Neuron (in vitro differentiated cells): Measurements from ENCODE around the gene STRN.
"Not testable (repeated sequence)": the region's sequence is repeated elsewhere in the genome, so short reads cannot be mapped to it uniquely, and the experiment has no call there.

Source experiments
- H2AFZ ChIP-seq: one replicate; pipeline ENCODE4 v1.6.1; 2013; ENCODE audit warnings: low read depth, mild to moderate bottlenecking, inconsistent platforms, low read length, moderate library complexity
- H3K27me3 ChIP-seq: one replicate; pipeline ENCODE4 v1.6.1; 2013; ENCODE audit warnings: low read length; ENCODE audit not compliant: insufficient read depth
- H3K36me3 ChIP-seq: one replicate; pipeline ENCODE4 v1.6.1; 2013; ENCODE audit warnings: low read length; ENCODE audit not compliant: insufficient read depth
- H3K4me1 ChIP-seq: one replicate; pipeline ENCODE4 v1.6.1; 2013; ENCODE audit warnings: low read length; ENCODE audit not compliant: insufficient read depth
- H3K4me3 ChIP-seq: 2 replicates; pipeline ENCODE4 v1.5.1; 2013; ENCODE audit warnings: mild to moderate bottlenecking, low read length, moderate library complexity
- H3K9me3 ChIP-seq: one replicate; pipeline ENCODE4 v1.6.1; 2013; ENCODE audit warnings: low read length

The STRN gene

GRCh38 chr2:36834731-36835524, 131.4 kb downstream of the STRN start:
- Histone ChIP-seq H3K27me3 (no peaks in the 10 kb centered on the region), H2AFZ (no peak overlapping the region), H3K9me3 (no peaks in the 10 kb centered on the region)

GRCh38 chr2:36834203-36834602, 132.1 kb downstream of the STRN start:
- Histone ChIP-seq H2AFZ (no peak overlapping the region), H3K4me1 (peaks cover 3% of the 10 kb centered on the region)

More at GRCh38 chr2:36834731-36835524, 131.4 kb downstream of the STRN start:
- Histone ChIP-seq H3K4me1 (peaks cover 3% of the 10 kb centered on the region), H3K36me3 (no peaks in the 10 kb centered on the region), H3K4me3 (no peak overlapping the region)

GRCh38 chr2:36831185-36831584, 135.2 kb downstream of the STRN start:
- Histone ChIP-seq H3K9me3 (no peaks in the 10 kb centered on the region), H3K4me1 (peaks cover 3% of the 10 kb centered on the region), H2AFZ (no peak overlapping the region), H3K27me3 (no peaks in the 10 kb centered on the region), H3K36me3 (no peaks in the 10 kb centered on the region), H3K4me3 (no peak overlapping the region)

More at GRCh38 chr2:36834203-36834602, 132.1 kb downstream of the STRN start:
- no peaks in the 10 kb centered on the region for H3K36me3 ChIP-seq
- no peaks in the 10 kb centered on the region for H3K9me3 ChIP-seq
- no peaks in the 10 kb centered on the region for H3K27me3 ChIP-seq
- H3K4me3 ChIP-seq, result no peak overlapping the region

- H3K4me1 ChIP-seq, H3K4me3 ChIP-seq, H3K27me3 ChIP-seq, H2AFZ ChIP-seq, H3K36me3 ChIP-seq, H3K9me3 ChIP-seq: not testable (repeated sequence)
Measured at GRCh38 chr2:36824683-36825082, 141.7 kb downstream of the STRN start.

- H3K36me3 ChIP-seq, result no peaks in the 10 kb centered on the region
- no peaks in the 10 kb centered on the region for H3K27me3 ChIP-seq
- peaks cover 5% of the 10 kb centered on the region for H3K4me1 ChIP-seq
- H3K4me3 ChIP-seq, result no peak overlapping the region
- no peaks in the 10 kb centered on the region for H3K9me3 ChIP-seq
- H2AFZ ChIP-seq, result no peak overlapping the region
Measured at GRCh38 chr2:36824273-36824672, 142.1 kb downstream of the STRN start.

- Histone ChIP-seq H3K27me3 (no peaks in the 10 kb centered on the region), H2AFZ (no peak overlapping the region), H3K36me3 (no peaks in the 10 kb centered on the region)
Measured at GRCh38 chr2:36823862-36824261, 142.5 kb downstream of the STRN start.

GRCh38 chr2:36820942-36821605, 145.3 kb downstream of the STRN start:
- H3K36me3 ChIP-seq, result no peaks in the 10 kb centered on the region

More at GRCh38 chr2:36823862-36824261, 142.5 kb downstream of the STRN start:
- H3K4me3 ChIP-seq, result no peak overlapping the region
- no peaks in the 10 kb centered on the region for H3K9me3 ChIP-seq
- peaks cover 5% of the 10 kb centered on the region for H3K4me1 ChIP-seq

GRCh38 chr2:36819095-36819711, 147.1 kb downstream of the STRN start:
- Histone ChIP-seq H3K4me3 (no peak overlapping the region), H2AFZ (no peak overlapping the region), H3K4me1 (peaks cover 2% of the 10 kb centered on the region)

More at GRCh38 chr2:36820942-36821605, 145.3 kb downstream of the STRN start:
- peaks cover 5% of the 10 kb centered on the region for H3K4me1 ChIP-seq
- no peaks in the 10 kb centered on the region for H3K27me3 ChIP-seq
- no peaks in the 10 kb centered on the region for H3K9me3 ChIP-seq
- H2AFZ ChIP-seq, result no peak overlapping the region
- H3K4me3 ChIP-seq, result no peak overlapping the region

GRCh38 chr2:36818542-36818941, 147.8 kb downstream of the STRN start:
- H3K36me3 ChIP-seq, result no peaks in the 10 kb centered on the region
- H3K9me3 ChIP-seq, result no peaks in the 10 kb centered on the region
- no peaks in the 10 kb centered on the region for H3K4me1 ChIP-seq
- H2AFZ ChIP-seq, result no peak overlapping the region
- H3K4me3 ChIP-seq, result no peak overlapping the region
- no peaks in the 10 kb centered on the region for H3K27me3 ChIP-seq

More at GRCh38 chr2:36819095-36819711, 147.1 kb downstream of the STRN start:
- Histone ChIP-seq H3K36me3 (no peaks in the 10 kb centered on the region), H3K9me3 (no peaks in the 10 kb centered on the region), H3K27me3 (no peaks in the 10 kb centered on the region)

GRCh38 chr2:36812196-36812595, 154.1 kb downstream of the STRN start:
- no peak overlapping the region for H2AFZ ChIP-seq
- H3K27me3 ChIP-seq, result no peaks in the 10 kb centered on the region
- H3K36me3 ChIP-seq, result no peaks in the 10 kb centered on the region
- no peaks in the 10 kb centered on the region for H3K4me1 ChIP-seq
- H3K9me3 ChIP-seq, result no peaks in the 10 kb centered on the region
- H3K4me3 ChIP-seq, result no peak overlapping the region

GRCh38 chr2:36811071-36811470, 155.3 kb downstream of the STRN start:
- H3K4me3 ChIP-seq, result no peak overlapping the region
- H3K4me1 ChIP-seq, result no peaks in the 10 kb centered on the region
- no peak overlapping the region for H2AFZ ChIP-seq
- H3K27me3 ChIP-seq, result no peaks in the 10 kb centered on the region
- H3K36me3 ChIP-seq, result no peaks in the 10 kb centered on the region
- no peaks in the 10 kb centered on the region for H3K9me3 ChIP-seq

GRCh38 chr2:36809069-36809445, 157.3 kb downstream of the STRN start:
- Histone ChIP-seq H3K9me3 (no peaks in the 10 kb centered on the region), H3K27me3 (no peaks in the 10 kb centered on the region), H3K4me3 (no peak overlapping the region), H3K36me3 (no peaks in the 10 kb centered on the region), H2AFZ (no peak overlapping the region), H3K4me1 (no peaks in the 10 kb centered on the region)

GRCh38 chr2:36808386-36809068, 157.8 kb downstream of the STRN start:
- no peaks in the 10 kb centered on the region for H3K36me3 ChIP-seq
- H3K9me3 ChIP-seq, result no peaks in the 10 kb centered on the region
- H3K4me1 ChIP-seq, result no peaks in the 10 kb centered on the region
- no peak overlapping the region for H2AFZ ChIP-seq
- H3K27me3 ChIP-seq, result no peaks in the 10 kb centered on the region
- H3K4me3 ChIP-seq, result no peak overlapping the region
